IPS-18c (cell line): ENCODE results near the gene TAS2R60.
"Not testable (repeated sequence)": the region's sequence is repeated elsewhere in the genome, so short reads cannot be mapped to it uniquely, and the experiment has no call there.

Experiments used
- H3K4me3 ChIP-seq: 2 replicates; pipeline ENCODE4 v1.7.0; 2013; ENCODE audit warnings: low read depth, mild to moderate bottlenecking, low read length, moderate library complexity; ENCODE audit not compliant: insufficient read depth
- H3K9me3 ChIP-seq: one replicate; pipeline ENCODE4 v1.6.1; 2013; ENCODE audit warnings: mild to moderate bottlenecking, low read length, moderate library complexity; ENCODE audit not compliant: control insufficient read depth, insufficient read depth

TAS2R60 gene

GRCh38 chr7:143485500-143485899, 42.2 kb downstream of the TAS2R60 start:
- no peak overlapping the region for H3K4me3 ChIP-seq
- H3K9me3 ChIP-seq, result no peaks in the 10 kb centered on the region

GRCh38 chr7:143486266-143486665, 43.0 kb downstream of the TAS2R60 start:
- H3K9me3 ChIP-seq, H3K4me3 ChIP-seq: not testable (repeated sequence)

DNA sequence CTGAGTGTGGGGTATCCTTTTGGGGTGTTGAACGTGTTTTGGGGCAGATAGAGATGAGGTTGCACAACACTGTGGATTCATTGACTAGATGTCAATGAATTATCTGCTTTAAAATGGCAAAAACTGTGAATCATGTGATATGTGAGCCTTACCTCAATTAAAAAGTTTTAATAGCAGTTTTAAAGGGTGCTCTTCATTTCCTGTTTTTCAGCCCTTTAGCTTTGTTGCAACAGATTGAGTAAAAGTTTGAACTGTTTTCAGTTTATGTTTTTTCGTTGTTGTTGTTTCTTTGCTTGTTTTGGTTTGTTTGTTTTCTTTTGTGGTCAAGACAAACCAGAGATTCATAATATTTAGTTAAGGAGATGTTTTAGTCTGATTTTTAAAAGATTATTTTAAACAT, 43.8 kb downstream of the TAS2R60 start:
- Histone ChIP-seq H3K4me3 (no peak overlapping the region), H3K9me3 (no peaks in the 10 kb centered on the region)

DNA sequence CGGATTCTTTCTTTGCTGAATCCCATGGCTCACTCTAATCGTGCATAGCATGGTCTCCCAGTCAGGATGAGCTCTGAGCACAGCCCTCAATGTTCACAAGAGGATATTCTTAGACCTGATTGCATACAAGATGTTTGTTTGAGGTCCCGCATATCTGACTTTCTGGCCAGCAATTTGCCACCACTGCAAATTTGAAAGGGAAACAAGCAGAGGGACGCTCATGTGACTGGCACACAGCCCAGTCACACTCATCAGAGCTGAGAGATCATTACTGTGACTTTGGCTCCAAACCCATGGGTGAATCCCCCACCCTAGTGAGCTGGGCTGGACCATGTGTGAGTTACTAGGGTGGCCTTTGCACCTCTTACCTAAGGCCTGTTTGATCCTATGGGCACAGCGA, 44.3 kb downstream of the TAS2R60 start:
- H3K4me3 ChIP-seq, result no peak overlapping the region
- H3K9me3 ChIP-seq, result no peaks in the 10 kb centered on the region

- no peaks in the 10 kb centered on the region for H3K9me3 ChIP-seq
- no peak overlapping the region for H3K4me3 ChIP-seq
Observed at GRCh38 chr7:143490717-143491306, 47.6 kb downstream of the TAS2R60 start.

DNA sequence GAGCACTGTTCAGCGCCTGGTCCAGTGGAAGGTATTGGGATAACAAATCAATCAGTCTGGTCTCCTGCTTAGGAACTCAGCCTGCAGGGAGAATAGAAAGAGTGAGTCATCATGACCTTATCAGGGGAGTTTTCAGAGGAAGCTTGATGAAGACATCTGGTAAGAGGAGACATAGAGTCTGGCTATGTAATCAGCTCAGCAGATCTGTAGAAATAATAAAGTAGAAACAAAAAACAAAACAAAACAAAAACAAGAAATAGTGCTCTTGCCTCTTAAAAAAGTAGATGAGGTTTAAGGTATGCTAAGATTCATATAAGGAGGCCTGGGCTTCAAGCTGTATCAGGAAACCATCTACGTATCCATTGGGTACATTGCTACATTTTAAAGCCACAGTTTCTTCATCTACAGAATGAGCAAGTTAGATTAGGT, 48.8 kb downstream of the TAS2R60 start:
- Histone ChIP-seq H3K4me3 (no peak overlapping the region), H3K9me3 (no peaks in the 10 kb centered on the region)

DNA sequence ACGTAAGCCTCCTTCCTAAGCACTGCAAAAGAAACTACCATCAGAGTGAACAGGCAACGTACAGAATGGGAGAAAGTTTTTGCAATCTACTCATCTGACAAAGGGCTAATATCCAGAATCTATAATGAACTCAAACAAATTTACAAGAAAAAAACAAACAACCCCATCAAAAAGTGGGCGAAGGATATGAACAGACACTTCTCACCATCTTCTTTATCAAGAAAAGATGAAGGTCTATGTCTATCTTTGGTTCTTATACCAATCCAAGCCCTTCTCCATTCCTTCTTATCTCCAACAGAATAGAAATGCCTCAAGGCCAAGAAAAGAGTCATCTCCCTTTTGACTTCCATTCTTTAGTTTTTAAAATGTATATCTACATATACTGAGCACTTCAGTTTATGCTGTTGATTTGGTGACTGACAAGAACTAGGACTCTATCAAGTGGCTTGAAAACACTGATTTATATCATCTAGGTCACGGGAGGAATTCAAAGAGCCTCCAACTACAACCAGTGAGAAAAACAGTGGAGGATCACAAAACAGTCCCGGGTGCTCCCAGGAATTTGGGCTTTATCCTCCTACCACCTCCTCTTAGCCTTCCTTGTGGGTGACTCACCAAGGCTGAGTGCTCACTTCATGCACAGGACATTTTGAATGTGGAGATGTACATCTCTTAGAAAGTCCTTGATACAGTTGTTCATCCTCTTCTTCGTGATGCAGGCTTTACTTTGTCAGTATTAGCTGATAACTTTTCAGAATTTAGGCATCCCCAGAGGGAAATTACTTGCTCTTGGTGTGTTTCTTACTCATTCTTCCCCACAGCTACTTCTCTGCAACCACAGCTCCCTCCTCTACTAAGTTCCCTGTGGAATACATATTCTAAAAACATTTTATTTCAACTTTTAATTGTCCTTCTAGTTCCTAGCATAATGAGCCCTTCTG, 49.8 kb downstream of the TAS2R60 start:
- Histone ChIP-seq H3K4me3 (no peak overlapping the region), H3K9me3 (no peaks in the 10 kb centered on the region)

DNA sequence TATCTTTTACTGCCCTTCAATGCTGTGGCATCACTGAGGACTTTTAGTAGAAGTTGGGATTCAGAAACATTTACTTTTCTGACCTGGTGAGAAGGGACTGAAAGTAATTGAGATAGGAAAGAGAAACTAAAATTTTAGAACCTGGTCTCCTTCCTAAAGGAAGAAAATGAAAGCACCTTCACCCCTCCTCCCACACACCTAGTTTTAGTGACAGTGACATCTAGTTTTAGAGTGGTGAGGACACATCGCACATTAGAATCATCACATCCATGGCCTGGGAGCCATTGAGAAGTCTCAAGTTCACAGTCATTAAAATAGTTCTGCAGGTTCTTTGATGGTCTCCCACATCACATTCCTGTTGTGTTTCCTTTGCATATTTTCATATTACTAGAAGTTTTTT, 50.5 kb downstream of the TAS2R60 start:
- H3K4me3 ChIP-seq, result no peak overlapping the region
- no peaks in the 10 kb centered on the region for H3K9me3 ChIP-seq
